H1 (cell line): Measurements from ENCODE around the gene TGM2. TPM values are rescaled to one million over a fixed set of nuclear protein-coding genes. Genes with fewer than 3 reads are reported as not detected.

Source experiments
- CTCF ChIA-PET: fragments of 300-600 bp; sonication (Branson Sonifier 250); formaldehyde crosslinking; loops from one replicate; lab custom pipeline; 2021; ENCODE audit not compliant: partially characterized antibody; lab: Charles Lee
- POLR2A ChIA-PET: fragments of 300-600 bp; sonication (Branson Sonifier 250); formaldehyde crosslinking; loops from one replicate; lab custom pipeline; 2021; ENCODE audit warnings: inconsistent platforms; ENCODE audit not compliant: partially characterized antibody; lab: Charles Lee
- DNase-seq, 2 experiments: peaks; one replicate each; pipeline versions ENCODE4 v3.0.0 to v3.0.0-alpha.2; 2010 to 2022; ENCODE audit warnings: low spot score in 2 of 2, low read depth in 1 of 2, mixed read lengths in 1 of 2
- FAIRE-seq: peaks from 2 replicates; lab custom pipeline; 2011; peaks lifted over from hg19 to GRCh38; lab: Jason Lieb, UNC
- H2AFZ ChIP-seq: 2 replicates; pipeline ENCODE4 v1.8.1; 2012; ENCODE audit warnings: low read length, inconsistent platforms
- H2AK5ac ChIP-seq: 2 replicates; pipeline ENCODE4 v1.6.1; 2013; ENCODE audit warnings: low read depth, low read length
- H2BK120ac ChIP-seq: replicated peaks from 2 replicates; pipeline ENCODE3; 2013; ENCODE audit warnings: low read depth, low read length, inconsistent platforms
- H2BK12ac ChIP-seq: 2 replicates; pipeline ENCODE4 v1.6.1; 2013; ENCODE audit warnings: low read depth, low read length
- H2BK15ac ChIP-seq: 2 replicates; pipeline ENCODE4 v1.6.1; 2013; ENCODE audit warnings: low read length
- H2BK20ac ChIP-seq: 2 replicates; pipeline ENCODE4 v1.6.1; 2013; ENCODE audit warnings: low read length
- H2BK5ac ChIP-seq: 2 replicates; pipeline ENCODE4 v1.6.1; 2013; ENCODE audit warnings: low read depth, low read length
- H3K14ac ChIP-seq: 2 replicates; pipeline ENCODE4 v1.6.1; 2013; ENCODE audit warnings: inconsistent platforms; ENCODE audit not compliant: insufficient read length
- H3K18ac ChIP-seq: 2 replicates; pipeline ENCODE4 v1.6.1; 2013; ENCODE audit warnings: low read length; ENCODE audit errors: extremely low read depth
- H3K23ac ChIP-seq: 2 replicates; pipeline ENCODE4 v1.6.1; 2013; ENCODE audit warnings: inconsistent platforms; ENCODE audit not compliant: insufficient read length
- H3K23me2 ChIP-seq: 2 replicates; pipeline ENCODE4 v1.6.1; 2013; ENCODE audit warnings: low read depth, low read length
- H3K27ac ChIP-seq: 2 replicates; pipeline ENCODE4 v1.6.1; 2011; ENCODE audit warnings: low read depth, low read length, inconsistent platforms
- H3K27me3 ChIP-seq, 4 experiments: replicated peaks in 1 of 4; 1 replicate in 1 of 4; 2 replicates in 3 of 4; pipeline versions ENCODE4 v1.6.1 to v1.8.1; 2011 to 2013; ENCODE audit warnings: low read length in 3 of 4, mild to moderate bottlenecking in 3 of 4, inconsistent platforms in 2 of 4, mixed read lengths in 2 of 4, moderate library complexity in 1 of 4; ENCODE audit not compliant: control insufficient read depth in 3 of 4, insufficient read depth in 3 of 4; ENCODE audit errors: extremely low read depth in 1 of 4
- H3K36me3 ChIP-seq, 4 experiments: 2 replicates each; pipeline versions ENCODE4 v1.6.1 to v1.8.1; 2011 to 2013; ENCODE audit warnings: mild to moderate bottlenecking in 4 of 4, low read length in 3 of 4, moderate library complexity in 2 of 4, control low read depth in 1 of 4, inconsistent platforms in 1 of 4; ENCODE audit not compliant: insufficient read depth in 4 of 4, control insufficient read depth in 2 of 4
- H3K4ac ChIP-seq: replicated peaks from 2 replicates; pipeline ENCODE3; 2013; ENCODE audit warnings: low read length, low read depth, mixed read lengths, inconsistent platforms; ENCODE audit not compliant: insufficient read length
- H3K4me1 ChIP-seq, 4 experiments: replicated peaks in 1 of 4; 1 replicate in 1 of 4; 2 replicates in 3 of 4; pipeline versions ENCODE4 v1.6.1 to v1.8.1; 2011 to 2013; ENCODE audit warnings: low read length in 3 of 4, inconsistent platforms in 2 of 4, mixed read lengths in 1 of 4; ENCODE audit not compliant: insufficient read depth in 4 of 4, control insufficient read depth in 3 of 4
- H3K4me2 ChIP-seq, 2 experiments: 2 replicates each; pipeline versions ENCODE4 v1.6.1 to v1.8.1; 2011 to 2013; ENCODE audit warnings: low read depth in 2 of 2, low read length in 2 of 2, control low read depth in 1 of 2, inconsistent platforms in 1 of 2, mild to moderate bottlenecking in 1 of 2; ENCODE audit not compliant: insufficient read depth in 1 of 2
- H3K4me3 ChIP-seq, 4 experiments: fragments of 200-600, 300-600 bp in 1 of 4; sonication (generic), shearing (Covaris generic), sonication (Bioruptor Twin) in 1 of 4; 2 replicates each; pipeline versions ENCODE4 v1.5.1 to v1.8.1; 2011 to 2016; ENCODE audit warnings: low read length in 4 of 4, low read depth in 3 of 4, control low read depth in 2 of 4, inconsistent platforms in 2 of 4, mild to moderate bottlenecking in 2 of 4, mixed read lengths in 1 of 4, moderate library complexity in 1 of 4; ENCODE audit not compliant: insufficient read depth in 2 of 4; ENCODE audit errors: extremely low read depth in 1 of 4
- H3K56ac ChIP-seq: replicated peaks from 2 replicates; pipeline ENCODE3; 2013; ENCODE audit warnings: low read depth, mild to moderate bottlenecking, mixed read lengths, low read length, inconsistent platforms; ENCODE audit not compliant: insufficient read length
- H3K79me1 ChIP-seq: 2 replicates; pipeline ENCODE4 v1.6.1; 2013; ENCODE audit warnings: low read depth, low read length, control low read depth
- H3K79me2 ChIP-seq, 2 experiments: 2 replicates each; pipeline versions ENCODE4 v1.6.1 to v1.8.1; 2012 to 2013; ENCODE audit warnings: low read length in 2 of 2, mild to moderate bottlenecking in 2 of 2, inconsistent platforms in 1 of 2; ENCODE audit not compliant: insufficient read depth in 2 of 2, control insufficient read depth in 1 of 2
- H3K9ac ChIP-seq, 4 experiments: replicated peaks in 1 of 4; 1 replicate in 1 of 4; 2 replicates in 3 of 4; pipeline versions ENCODE4 v1.6.1 to v1.8.1; 2011 to 2013; ENCODE audit warnings: low read depth in 3 of 4, low read length in 3 of 4, control low read depth in 2 of 4, mild to moderate bottlenecking in 2 of 4, moderate library complexity in 2 of 4, inconsistent platforms in 1 of 4; ENCODE audit errors: extremely low read depth in 1 of 4
- H3K9me3 ChIP-seq, 2 experiments: 2 replicates each; pipeline versions ENCODE4 v1.6.1 to v1.8.1; 2012 to 2013; ENCODE audit warnings: mild to moderate bottlenecking in 2 of 2, moderate library complexity in 2 of 2, control low read depth in 1 of 2, inconsistent platforms in 1 of 2, low read depth in 1 of 2, low read length in 1 of 2, mixed read lengths in 1 of 2; ENCODE audit not compliant: insufficient read depth in 2 of 2
- H4K20me1 ChIP-seq, 2 experiments: replicated peaks in 1 of 2; 2 replicates each; pipeline versions ENCODE3 to v1.8.1; 2011 to 2013; ENCODE audit warnings: inconsistent platforms in 2 of 2, low read length in 2 of 2, mild to moderate bottlenecking in 1 of 2; ENCODE audit not compliant: insufficient read depth in 2 of 2, control insufficient read depth in 1 of 2
- H4K5ac ChIP-seq: 2 replicates; pipeline ENCODE4 v1.6.1; 2013; ENCODE audit warnings: low read length, low read depth, mixed read lengths, inconsistent platforms; ENCODE audit not compliant: insufficient read length
- H4K8ac ChIP-seq: 2 replicates; pipeline ENCODE4 v1.8.0; 2013; ENCODE audit warnings: mild to moderate bottlenecking, moderate library complexity, low read length, inconsistent platforms; ENCODE audit not compliant: insufficient read depth; ENCODE audit errors: extremely low read depth
- H4K91ac ChIP-seq: replicated peaks from 2 replicates; pipeline ENCODE3; 2013; ENCODE audit warnings: low read length, mixed read lengths, inconsistent platforms; ENCODE audit not compliant: insufficient read length
- ASH2L ChIP-seq: fragments of 200-600, 300-600 bp; sonication (generic); IDR thresholded peaks from one replicate; pipeline ENCODE4 v1.7.1; 2017; ENCODE audit warnings: low read length
- BCL11A ChIP-seq, 2 experiments: IDR thresholded peaks; one replicate each; pipeline ENCODE4 v1.6.1; 2011; ENCODE audit warnings: low read depth in 2 of 2, low read length in 2 of 2, mild to moderate bottlenecking in 2 of 2
- CHD2 ChIP-seq: IDR thresholded peaks from 2 replicates; pipeline ENCODE4 v1.6.1; 2012; ENCODE audit warnings: low read length, improper control_type of control experiment
- CREB1 ChIP-seq: IDR thresholded peaks from 2 replicates; pipeline ENCODE4 v1.6.1; 2012; ENCODE audit warnings: inconsistent platforms
- JUN ChIP-seq: IDR thresholded peaks from 2 replicates; pipeline ENCODE4 v1.6.1; 2011; ENCODE audit warnings: low read depth, mild to moderate bottlenecking, improper control_type of control experiment, low read length
- MAFK ChIP-seq: IDR thresholded peaks from 2 replicates; pipeline ENCODE4 v1.6.1; 2012; ENCODE audit warnings: low read depth, mild to moderate bottlenecking, improper control_type of control experiment, low read length
- MAX ChIP-seq: IDR thresholded peaks from 2 replicates; pipeline ENCODE4 v1.6.1; 2012; ENCODE audit warnings: inconsistent platforms
- NANOG ChIP-seq: IDR thresholded peaks from 2 replicates; pipeline ENCODE4 v1.6.1; 2011; ENCODE audit warnings: low read length, low read depth, mild to moderate bottlenecking, inconsistent platforms; ENCODE audit not compliant: insufficient read depth, poor library complexity, severe bottlenecking
- POLR2AphosphoS5 ChIP-seq: IDR thresholded peaks from 2 replicates; pipeline ENCODE4 v1.6.1; 2011; ENCODE audit warnings: low read depth, low read length
- SIN3A ChIP-seq, 2 experiments: IDR thresholded peaks in 1 of 2; conservative IDR thresholded peaks in 1 of 2; 2 replicates each; pipeline ENCODE4 v1.6.1; 2011 to 2012; ENCODE audit warnings: low read length in 2 of 2, improper control_type of control experiment in 1 of 2, low read depth in 1 of 2, mild to moderate bottlenecking in 1 of 2
- SIRT6 ChIP-seq: IDR thresholded peaks from one replicate; pipeline ENCODE4 v1.7.1; 2012; ENCODE audit warnings: low read length, inconsistent platforms
- SP1 ChIP-seq: IDR thresholded peaks from 2 replicates; pipeline ENCODE4 v1.6.1; 2011; ENCODE audit warnings: low read depth, low read length
- SP2 ChIP-seq: IDR thresholded peaks from 2 replicates; pipeline ENCODE4 v1.6.1; 2012; ENCODE audit warnings: mild to moderate bottlenecking, low read length, inconsistent platforms
- TCF12 ChIP-seq: IDR thresholded peaks from 2 replicates; pipeline ENCODE4 v1.6.1; 2011; ENCODE audit warnings: low read depth, mild to moderate bottlenecking, low read length
- YY1 ChIP-seq: IDR thresholded peaks from 2 replicates; pipeline ENCODE4 v1.6.1; 2011; ENCODE audit warnings: low read depth, mild to moderate bottlenecking, low read length
- WGBS, 2 experiments: shearing (Covaris generic) in 1 of 2; methylation state at CpG; one replicate each; pipeline versions ENCODE4 v1.1.6 to v1.1.7; 2013 to 2015; ENCODE audit warnings: low lambda C conversion rate in 2 of 2, mixed read lengths in 2 of 2, inconsistent platforms in 1 of 2, low coverage in 1 of 2, missing lambda C conversion rate in 1 of 2; ENCODE audit not compliant: insufficient replicate concordance in 2 of 2, insufficient coverage in 1 of 2, insufficient read length in 1 of 2; ENCODE audit errors: extremely low coverage in 1 of 2, missing lambda C conversion rate in 1 of 2; 5-methylcytosine and 5-hydroxymethylcytosine counted together
- polyA plus RNA-seq, 7 experiments: library from polyadenylated mRNA; depleted of rRNA in 3 of 7; stranded (reverse) in 5 of 7; unstranded in 2 of 7; fragments of >200 nt in 5 of 7; fragments of 200-250 nt in 2 of 7; gene quantifications; 1 replicate in 5 of 7; 2 replicates in 1 of 7; 4 replicates in 1 of 7; pipeline versions ENCODE4 v1.2.1 to v1.2.3, GENCODE V29; 2011 to 2013; ENCODE audit warnings: missing spikeins in 2 of 7, mixed read lengths in 2 of 7
- total RNA-seq: library from RNA; stranded (reverse); fragmentation: NEBNext Ultra II Directional; extraction: Animal tissue kit (Norgen Biotek cat#: 25700); gene quantifications from 2 replicates; pipeline ENCODE4 v1.2.1, GENCODE V29; 2021

The TGM2 gene
- total and polyA plus RNA-seq, 2 of the 8 experiments (the other 6 are each of a cell fraction or from before 2014, with no cell fraction given), result 0.86 to 1.0 TPM

- no peak overlapping the region for H4K5ac ChIP-seq
- no peak overlapping the region for H3K4me3 ChIP-seq
- H3K23ac ChIP-seq, result no peak overlapping the region
- H3K9me3 ChIP-seq, result no peaks in the 10 kb centered on the region
- no peak for DNase-seq
- no peak overlapping the region for H3K18ac ChIP-seq
- FAIRE-seq, result no peak
- CTCF ChIA-PET, result interaction anchor here (0.8 to 2.6 kb wide), 7 partner anchors 9 to 134 kb away, joined by 3 to 9 read pairs (median 3); partner anchors contain the start of gene TGM2
- no peak overlapping the region for H4K91ac ChIP-seq
- no peak overlapping the region for H2AK5ac ChIP-seq
- H2BK12ac ChIP-seq, result no peak overlapping the region
- no peak overlapping the region for H4K8ac ChIP-seq
- H3K4me2 ChIP-seq, result no peak overlapping the region
- H3K14ac ChIP-seq, result no peak overlapping the region
- no peaks in the 10 kb centered on the region for H3K27me3 ChIP-seq
- H4K20me1 ChIP-seq, result no peaks in the 10 kb centered on the region
- no peak overlapping the region for H3K9ac ChIP-seq
- H2AFZ ChIP-seq, result no peak overlapping the region
- H2BK120ac ChIP-seq, result no peak overlapping the region
- no peak overlapping the region for H2BK5ac ChIP-seq
- no peak overlapping the region for H3K4ac ChIP-seq
- 85% methylated on average over 6 of the region's 11 CpGs; no CpG with 5 or more reads in 1 of the 2 experiments for WGBS, 2 experiments
- H3K79me1 ChIP-seq, result no peaks in the 10 kb centered on the region
- no peak overlapping the region for H3K56ac ChIP-seq
- H3K4me1 ChIP-seq, result no peaks in the 10 kb centered on the region; a peak in 1 of 7 replicates
- no peak overlapping the region for H3K27ac ChIP-seq
- no peak overlapping the region for H2BK15ac ChIP-seq
- no peak overlapping the region for H2BK20ac ChIP-seq
- H3K23me2 ChIP-seq, result no peaks in the 10 kb centered on the region
- no peaks in the 10 kb centered on the region for H3K79me2 ChIP-seq
- POLR2A ChIA-PET, result no interaction called here
- H3K36me3 ChIP-seq, result no peaks in the 10 kb centered on the region
- no peak for TF ChIP-seq JUN
- no peak for TF ChIP-seq SIRT6
- no peak for TF ChIP-seq NANOG
- no peak for TF ChIP-seq BCL11A (IDR thresholded peaks at IDR 0.05; ENCODE audit: low read depth in 2 of 2, low read length in 2 of 2)
- no peak for TF ChIP-seq POLR2AphosphoS5
- TF ChIP-seq MAX, result no peak
- no peak for TF ChIP-seq SP2
- no peak for TF ChIP-seq TCF12
- TF ChIP-seq MAFK, result no peak
- no peak for TF ChIP-seq CHD2
- TF ChIP-seq SP1, result no peak
- TF ChIP-seq CREB1, result no peak
- TF ChIP-seq YY1, result no peak
- TF ChIP-seq ASH2L, result no peak
- no peak for TF ChIP-seq SIN3A (conservative IDR thresholded peaks at IDR 0.05 in 1 of 2, IDR thresholded peaks at IDR 0.05 in 1 of 2; ENCODE audit: low read depth in 1 of 2, low read length in 2 of 2)
These were observed 8.0 kb downstream of the TGM2 start for GRCh38 chr20:38156888-38157634.
